GM18519 (cell line): ENCODE measurements around the gene CBFA2T3.

Experiments
- ATAC-seq: cut with Tn5 transposase; IDR thresholded peaks from one replicate; pipeline ENCODE4 v1.9.1; 2021; ENCODE audit warnings: mild to moderate bottlenecking, moderate library complexity; ENCODE audit not compliant: unreplicated experiment, low FRiP score

Gene CBFA2T3

GRCh38 chr16:88943131-88943664 lies 33.8 kb downstream of the CBFA2T3 start:
- no peak for ATAC-seq

GRCh38 chr16:88941913-88942909 lies 34.8 kb downstream of the CBFA2T3 start:
- no peak for ATAC-seq

GRCh38 chr16:88940862-88941817 lies 35.9 kb downstream of the CBFA2T3 start:
- ATAC-seq: no peak

DNA sequence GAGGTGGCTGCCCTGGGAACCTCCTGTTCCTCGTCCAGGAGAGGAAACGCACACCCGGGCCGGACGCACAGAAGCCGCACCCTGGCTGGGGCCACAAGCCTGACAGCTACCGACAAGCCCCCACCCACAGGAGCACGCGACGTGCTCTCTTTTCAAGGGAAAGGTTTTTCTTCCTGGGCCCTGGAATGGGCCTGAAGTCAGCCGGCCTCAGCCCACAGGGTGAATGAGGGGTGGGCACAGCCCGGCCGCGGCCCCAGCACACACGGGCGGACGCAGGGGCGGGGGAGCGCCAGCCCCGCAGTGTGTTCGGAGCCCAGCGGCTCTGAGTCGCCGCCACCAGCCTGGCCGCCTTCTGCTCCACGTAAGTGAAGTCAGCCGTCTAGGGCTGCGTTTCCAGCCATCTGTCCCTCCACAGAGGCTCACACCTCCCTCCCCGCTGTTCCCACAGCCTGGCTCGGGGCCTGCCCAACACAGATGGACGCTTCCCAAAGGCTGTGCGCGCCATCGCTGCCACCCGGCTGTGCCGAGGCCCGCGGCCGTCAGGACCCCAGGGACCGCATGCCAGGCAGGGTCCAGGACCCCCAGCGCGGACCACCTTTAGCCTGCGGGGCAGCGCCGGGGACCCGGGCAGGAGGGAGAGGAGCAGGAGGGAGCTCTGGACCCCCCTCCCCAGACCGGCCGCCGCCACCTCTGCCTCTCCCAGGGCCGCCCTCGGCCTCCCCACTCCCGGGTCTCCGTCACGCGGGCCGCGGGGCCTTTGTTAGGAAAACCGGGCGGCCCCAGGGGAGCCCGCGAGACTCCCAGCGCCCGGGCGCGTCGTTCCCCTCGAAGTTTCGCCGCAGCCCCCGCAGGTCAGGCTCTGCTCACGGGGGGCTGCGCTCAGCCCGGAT lies 36.8 kb downstream of the CBFA2T3 start:
- no peak for ATAC-seq

DNA sequence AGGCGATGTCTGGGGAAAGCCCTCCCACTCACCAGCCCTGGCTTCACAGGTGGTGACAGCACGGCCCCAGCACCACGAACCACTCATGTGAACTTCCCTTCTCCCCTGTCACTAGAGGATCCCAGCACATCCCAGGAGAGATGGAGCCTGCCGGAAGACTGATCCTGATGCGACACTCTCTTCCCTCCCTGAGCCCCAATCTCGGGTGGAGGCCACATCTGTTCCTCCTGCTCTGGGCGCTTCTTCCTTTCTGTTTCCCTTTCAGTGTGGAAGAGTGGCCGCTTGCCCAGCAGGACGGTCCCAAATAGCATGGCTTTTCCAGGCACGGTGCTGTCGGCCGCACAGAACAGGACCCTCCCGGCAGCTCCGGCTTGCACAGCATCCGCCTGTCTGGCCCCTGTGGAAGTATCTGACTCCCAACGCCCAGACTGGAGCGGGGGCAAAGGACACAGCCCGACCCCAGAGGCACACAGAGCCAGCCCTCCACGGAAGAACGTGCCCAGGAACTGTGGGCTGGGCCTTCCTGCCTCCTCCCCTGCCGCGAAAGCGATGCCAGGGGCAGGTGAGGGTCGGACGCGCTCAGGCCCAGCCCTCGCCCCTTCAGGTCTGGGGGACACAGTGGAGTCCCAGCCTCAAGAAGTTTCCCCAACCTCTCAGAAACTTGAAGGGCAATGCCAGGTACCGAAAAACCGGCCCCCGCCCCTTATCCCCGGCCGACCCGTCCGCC lies 37.6 kb downstream of the CBFA2T3 start:
- ATAC-seq: no peak

- ATAC-seq: no peak
These were observed 38.2 kb downstream of the CBFA2T3 start for GRCh38 chr16:88938777-88939244.

DNA sequence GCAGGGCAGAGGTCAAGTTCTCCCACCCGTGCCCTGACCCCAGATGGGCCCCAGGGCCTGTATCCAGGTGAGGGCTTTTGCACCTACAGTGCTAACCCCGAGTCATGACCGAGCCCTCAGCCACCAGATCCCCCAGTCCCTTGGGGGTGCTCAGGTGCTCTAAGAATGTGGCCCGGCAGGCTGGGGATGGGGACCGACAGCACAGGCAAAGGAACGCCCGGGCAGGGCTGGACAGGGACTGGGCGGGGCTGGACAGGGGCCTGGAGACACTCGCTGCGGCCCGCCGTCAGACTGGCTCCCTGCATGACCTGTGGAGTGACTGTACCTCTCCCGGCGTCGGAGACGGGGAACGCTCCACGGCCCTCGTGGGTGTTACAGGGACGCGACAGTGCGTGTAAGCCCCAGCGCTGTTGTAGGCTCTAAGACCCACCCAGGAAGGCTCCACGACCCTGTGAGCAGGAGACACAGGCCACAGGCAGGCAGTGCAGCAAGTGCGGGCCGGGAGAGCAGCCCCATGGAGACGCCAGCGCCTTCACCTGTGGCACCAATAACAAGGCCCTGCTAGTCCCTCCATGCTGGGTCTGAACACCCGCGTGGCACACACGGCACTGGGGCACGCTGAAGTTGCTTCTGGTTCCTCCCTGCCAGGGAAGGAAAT lies 38.8 kb downstream of the CBFA2T3 start:
- ATAC-seq: no peak

DNA sequence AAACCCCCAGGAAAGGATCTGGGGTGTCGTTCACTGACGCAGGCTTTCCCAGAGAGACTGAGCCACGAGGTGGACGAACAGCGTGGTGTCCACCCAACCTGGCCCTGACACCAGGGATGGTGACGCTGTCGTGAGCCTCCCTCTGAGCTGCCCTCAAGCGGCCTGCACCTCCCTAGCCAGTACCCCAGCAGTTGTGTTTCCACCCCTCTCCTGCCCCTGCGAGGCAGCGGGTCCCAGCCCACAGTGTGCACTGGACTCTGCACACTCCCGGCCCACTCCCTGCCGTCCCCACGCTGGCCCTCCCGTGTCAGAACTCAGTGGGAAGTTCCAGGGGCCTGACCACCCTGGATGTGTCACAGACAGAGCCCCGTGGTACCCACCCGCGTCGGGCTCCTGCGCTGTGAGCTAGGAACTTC lies 39.8 kb downstream of the CBFA2T3 start:
- ATAC-seq: no peak

GRCh38 chr16:88936556-88937205 lies 40.3 kb downstream of the CBFA2T3 start:
- no peak for ATAC-seq

DNA sequence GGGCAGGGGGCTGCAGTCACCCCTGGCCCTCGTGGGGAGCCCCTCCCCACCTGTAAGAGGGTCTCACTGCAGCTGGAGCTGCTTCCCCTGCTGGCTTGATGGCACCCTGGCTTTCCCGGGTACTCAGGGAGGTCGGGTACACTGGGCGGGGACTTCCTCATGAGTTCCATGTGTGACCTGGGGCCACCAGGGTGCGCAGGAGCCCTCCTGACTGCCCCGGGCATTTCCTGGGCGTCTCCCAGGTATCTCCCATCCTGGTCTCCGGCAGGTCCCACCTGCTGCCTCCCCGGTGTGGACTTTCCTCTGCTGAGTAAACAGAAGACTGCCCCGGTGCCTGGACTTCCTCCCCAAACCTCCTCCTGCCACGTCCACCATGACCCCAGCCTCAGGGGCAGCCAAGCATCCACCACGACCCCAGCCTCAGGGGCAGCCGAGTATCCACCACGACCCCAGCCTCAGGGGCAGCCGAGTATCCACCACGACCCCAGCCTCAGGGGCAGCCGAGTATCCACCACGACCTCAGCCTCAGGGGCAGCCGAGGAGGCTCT lies 40.9 kb downstream of the CBFA2T3 start:
- ATAC-seq: no peak

- ATAC-seq: no peak
These were observed 42.8 kb downstream of the CBFA2T3 start for GRCh38 chr16:88934066-88934667.

DNA sequence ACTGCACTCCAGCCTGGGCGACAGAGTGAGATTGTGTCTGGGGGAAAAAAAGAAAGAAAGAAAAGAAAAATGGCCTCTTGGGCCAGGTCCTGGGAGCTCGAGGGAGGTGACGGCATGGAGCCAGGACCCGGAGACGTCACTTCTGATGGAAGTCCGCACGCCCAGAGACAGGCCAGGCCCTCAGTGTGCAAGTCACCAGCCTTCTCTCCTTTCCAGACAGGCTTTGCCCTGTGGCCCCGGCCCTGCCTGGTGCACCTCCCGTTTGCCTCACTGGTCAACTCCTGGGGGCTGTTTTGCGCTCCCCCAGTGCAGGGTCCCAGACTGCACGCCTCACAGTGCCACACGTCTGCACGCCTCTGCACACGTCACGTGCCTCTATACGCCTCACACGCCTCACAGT lies 44.1 kb downstream of the CBFA2T3 start:
- ATAC-seq: no peak

DNA sequence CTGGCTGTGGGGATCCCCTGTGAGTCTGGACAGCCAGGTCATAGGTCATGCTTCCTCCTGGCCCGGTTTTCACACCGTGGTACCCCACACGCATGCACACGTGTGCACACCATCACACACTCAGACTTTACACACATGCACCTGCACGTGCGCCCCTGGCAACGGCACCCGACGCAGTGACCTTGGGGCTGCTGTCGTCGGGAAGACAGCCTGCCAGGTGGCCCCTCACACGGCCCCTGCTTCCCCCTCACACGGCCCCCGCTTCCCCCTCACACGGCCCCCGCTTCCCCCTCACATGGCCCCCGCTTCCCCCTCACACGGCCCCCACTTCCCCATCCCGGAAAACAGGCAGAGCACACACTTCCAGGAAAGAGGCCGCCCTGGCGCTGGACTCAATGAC lies 45.1 kb downstream of the CBFA2T3 start:
- ATAC-seq: no peak

DNA sequence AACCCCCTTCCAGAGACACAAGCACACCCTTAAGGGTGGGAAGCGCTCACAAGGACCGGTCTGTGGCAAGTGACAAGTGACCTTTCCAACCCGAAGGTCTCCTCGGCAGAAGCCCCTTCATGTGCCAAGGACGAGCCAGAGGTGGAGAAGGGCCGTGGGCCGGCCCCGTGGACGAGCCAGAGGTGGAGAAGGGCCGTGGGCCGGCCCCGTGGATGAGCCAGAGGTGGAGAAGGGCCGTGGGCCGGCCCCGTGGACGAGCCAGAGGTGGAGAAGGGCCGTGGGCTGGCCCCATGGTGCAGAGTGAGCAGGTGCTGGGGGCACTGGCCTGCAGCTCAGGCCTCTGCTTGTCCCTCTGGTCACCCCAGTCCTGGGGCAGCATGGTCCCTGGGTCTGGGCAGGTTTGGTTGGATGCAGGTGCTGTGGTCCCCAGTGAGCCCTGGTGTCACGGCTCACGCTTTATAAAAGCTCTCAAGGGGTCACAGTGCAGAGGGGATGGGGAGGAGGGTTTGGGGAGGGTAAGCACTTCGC lies 45.6 kb downstream of the CBFA2T3 start:
- no peak for ATAC-seq

DNA sequence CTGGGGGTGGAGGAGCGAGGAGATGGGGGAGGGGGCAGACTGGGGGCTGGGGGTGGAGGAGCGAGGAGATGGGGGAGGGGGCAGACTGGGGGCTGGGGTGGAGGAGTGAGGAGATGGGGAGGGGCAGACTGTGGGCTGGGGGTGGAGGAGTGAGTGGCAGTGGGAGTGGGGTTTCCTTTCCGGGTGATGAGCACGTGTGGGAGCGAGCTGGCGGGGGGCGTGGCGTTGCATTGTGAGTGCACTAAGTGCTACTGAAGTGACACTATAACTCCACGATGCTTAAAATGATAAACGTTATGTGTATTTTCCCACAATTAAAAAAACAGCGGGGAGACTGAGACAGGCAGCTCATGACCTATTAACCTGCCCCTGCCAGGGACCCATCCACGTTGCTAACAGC lies 46.3 kb downstream of the CBFA2T3 start:
- ATAC-seq: no peak

- no peak for ATAC-seq
These were observed 47.9 kb downstream of the CBFA2T3 start for GRCh38 chr16:88929091-88929445.

- ATAC-seq: no peak
These were observed 48.5 kb downstream of the CBFA2T3 start for GRCh38 chr16:88928405-88929090.
